Measurements from ENCODE around the gene AQP3.
"Not testable (repeated sequence)": the region's sequence is repeated elsewhere in the genome, so short reads cannot be mapped to it uniquely, and the experiment has no call there.

Gene AQP3

DNA sequence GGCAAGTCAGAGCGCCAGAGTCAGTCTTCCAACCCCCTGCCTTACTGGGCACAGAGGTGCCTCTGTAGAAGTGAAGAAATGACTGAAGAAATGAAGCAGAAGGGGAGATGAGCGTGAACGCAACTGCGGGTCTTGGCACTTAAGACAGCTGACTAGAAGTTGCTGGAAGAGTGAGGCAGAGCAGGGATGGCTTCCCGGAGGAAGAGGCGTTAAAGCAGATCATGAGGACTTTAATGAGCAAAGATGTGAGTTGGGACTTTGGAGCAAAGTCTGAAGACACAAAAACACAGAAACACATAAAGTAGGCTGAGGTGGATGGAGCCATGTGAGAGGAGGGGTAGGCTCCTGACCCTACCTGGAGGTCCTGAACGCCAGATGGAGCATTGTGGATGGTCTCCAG, 7.2 kb downstream of the AQP3 start:
- no peak for DNase-seq

DNA sequence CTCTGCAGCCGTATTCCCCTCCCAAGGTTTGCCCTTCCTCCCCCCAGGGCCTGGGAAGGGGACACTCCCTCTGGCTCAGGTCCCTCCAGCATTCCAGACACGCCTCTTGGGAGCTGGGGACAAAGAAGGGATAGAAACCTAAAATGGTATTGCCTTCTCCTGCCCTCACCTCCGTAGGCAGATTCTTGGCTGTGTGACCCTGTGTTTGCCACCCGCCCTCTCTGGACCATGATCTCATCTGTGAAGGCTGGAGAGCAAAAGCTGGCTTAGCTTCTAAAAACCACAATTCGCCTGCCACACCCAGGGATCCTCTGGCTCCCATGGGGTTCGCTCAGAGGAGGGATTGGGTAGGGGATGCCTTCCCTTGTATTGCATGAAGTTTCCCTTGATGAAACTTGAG, 7.7 kb downstream of the AQP3 start:
- DNase-seq: no peak

DNA sequence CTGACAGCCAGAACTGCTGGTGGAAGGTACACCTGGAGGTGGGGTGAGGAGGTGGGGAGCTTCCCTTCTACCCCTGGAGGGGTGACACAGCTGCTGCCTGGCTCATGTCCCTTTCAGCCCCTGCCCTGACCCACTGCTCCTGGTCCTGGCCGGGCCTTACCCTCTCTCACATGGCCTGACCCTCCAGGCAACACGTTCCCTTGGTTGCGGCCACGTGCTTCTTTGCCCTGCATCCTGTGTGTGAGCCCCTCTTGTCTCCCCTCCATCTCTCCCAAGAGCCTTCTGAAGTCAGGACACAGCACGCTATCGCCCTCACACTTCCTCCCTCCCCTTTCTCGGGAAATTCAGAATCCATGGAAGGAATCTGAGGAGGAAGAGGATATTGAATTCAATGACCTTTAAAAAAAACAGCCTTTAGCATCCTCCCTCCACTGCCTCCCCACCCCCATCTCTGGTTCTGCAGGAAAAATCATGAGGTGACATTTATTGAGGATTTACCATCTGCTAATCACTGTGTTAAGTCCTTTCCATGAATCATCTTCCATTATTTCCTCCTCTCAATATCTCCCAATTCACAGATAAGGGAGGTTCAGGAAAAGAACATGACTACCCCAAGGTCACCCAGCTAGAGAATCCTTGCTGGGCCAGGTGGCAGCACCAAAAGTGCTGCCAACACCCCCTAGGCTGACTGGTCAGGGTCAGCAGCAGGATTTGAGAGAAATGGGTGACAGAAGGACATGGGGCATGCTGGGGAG, 8.3 kb downstream of the AQP3 start:
- no peak for DNase-seq

DNA sequence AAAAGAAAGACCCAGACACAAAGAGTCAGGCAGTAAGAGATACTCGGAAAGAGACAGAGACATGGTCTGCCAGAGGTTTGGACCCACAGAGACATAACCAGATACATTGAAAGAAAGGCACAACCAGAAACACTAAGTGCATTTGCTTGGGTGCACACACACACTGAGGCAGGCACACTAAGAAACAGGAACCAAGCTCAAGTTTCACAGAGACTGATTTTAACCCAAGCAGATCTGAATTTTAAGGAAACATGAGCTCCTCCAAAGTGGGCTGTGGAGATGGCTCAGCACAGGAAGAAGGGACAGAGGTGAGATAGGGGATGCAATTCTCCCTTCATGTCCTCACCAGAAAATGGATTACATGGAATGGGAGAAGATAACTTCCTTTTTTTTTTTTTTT, 9.5 kb downstream of the AQP3 start:
- DNase-seq: no peak

DNA sequence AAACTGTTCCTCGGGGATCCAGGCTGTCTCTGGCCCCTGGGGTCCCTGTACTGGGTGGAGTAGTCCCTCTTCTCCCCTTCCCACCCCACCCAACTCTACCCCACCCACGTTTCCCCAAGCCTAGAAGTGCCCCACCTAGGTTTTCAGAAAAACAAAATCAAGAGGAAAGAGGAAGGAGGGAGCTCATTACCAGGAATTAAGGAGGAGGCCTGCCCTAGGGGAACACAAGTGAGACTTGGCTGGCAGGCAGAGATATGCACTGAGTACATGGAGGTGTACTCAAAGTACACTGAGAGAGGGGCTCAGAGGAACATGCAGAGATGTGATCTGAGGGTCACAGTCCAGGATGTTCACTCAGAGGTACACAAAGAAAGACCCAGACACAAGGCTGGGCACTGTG, 10.2 kb downstream of the AQP3 start:
- no peak for DNase-seq

DNA sequence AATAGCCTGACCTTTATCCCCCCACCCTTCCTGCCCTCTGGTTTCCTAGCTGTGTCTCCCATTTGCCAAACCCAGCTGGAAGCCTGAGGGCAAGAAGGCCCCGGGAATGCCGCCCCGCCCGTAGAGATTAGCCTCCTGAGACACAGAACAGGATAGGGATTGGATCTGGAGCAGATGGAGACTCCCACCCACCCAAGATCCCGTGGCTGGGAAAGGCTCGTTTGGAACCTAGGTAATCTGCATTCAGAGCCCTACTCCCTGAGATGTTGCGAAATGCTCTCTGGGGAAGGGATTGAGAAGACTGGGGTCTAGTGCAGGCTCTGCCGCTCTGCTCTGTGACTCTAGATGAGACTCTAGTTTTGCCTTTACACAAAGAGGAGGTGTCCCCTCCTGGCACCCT, 10.9 kb downstream of the AQP3 start:
- DNase-seq: no peak

DNA sequence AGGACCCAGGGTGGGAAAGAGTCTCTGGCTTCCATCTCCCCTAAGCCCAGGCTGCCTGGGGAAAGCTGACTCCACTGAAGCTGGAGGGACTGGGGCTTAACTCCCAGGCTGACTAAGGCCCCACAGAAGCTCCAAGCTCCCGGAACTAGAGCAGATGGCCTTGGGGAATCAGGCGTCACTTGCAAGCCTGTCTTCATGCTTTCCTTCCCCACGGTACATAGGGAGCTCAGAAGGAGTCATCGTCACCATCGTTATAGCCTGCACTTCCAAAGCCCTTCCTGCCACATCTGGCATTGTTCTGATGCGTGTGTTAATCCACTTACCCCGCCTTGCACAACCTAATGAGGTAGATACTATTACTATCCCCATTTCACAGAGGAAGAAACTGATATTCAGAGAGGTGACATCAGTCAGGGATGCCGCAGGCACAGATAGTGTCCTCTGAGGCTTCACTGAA, 11.5 kb downstream of the AQP3 start:
- DNase-seq: no peak

DNA sequence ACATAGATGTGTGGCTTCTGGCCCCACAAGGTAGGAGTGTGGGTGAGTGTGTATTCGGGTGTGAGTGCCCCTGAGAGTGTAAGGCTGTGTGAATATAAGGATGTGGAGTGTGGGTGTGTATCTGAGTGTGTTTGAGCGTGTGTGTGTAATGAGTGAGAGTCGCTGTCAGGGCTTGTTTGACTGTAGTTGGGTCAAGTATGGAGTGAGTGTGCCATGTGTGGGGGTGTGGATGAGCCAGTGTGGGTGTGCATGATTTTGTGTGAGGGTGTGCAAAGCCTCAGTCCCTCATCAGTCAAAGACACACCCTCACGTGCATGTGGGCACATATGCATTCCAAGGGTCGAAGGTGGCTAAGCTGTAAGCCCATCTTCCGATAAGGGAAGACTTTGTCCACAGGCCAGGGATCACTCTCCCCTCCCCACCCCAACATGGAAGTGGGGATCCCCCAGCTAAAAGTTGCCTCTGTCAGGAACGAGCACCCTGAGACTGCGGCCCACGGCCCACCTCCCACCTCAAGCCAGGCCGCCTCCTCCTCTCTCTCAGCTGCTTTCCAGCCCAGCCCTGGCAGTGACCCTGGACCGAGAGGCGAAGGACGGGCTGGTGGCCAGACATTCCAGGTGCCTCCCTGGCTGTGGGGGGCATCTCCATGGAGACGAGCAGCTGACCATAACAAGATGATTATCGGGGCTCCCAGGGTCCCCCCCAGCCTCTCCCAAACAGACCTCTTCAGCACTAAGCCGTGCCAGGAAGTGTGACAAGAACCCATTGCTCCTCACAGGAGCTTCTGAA, 12.9 kb downstream of the AQP3 start:
- DNase-seq: no peak

DNA sequence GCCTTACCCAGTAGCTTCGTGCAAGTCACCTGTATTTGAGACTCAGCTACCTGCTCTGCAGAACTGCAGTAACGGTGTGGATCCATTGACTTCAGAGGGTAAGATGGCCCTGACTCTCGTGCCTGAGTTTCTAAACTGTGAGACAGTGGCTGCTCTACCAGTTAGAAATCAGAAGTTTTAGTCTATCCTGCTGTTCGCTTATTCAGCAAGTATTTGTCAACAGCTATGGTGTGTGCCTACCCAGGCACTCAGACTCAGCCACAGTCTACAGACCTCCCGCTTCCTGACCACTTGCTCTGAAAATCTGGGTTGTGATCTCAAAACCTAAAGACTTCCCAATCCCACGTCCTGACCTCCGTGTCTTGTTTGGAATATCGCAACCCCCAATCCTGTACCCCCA, 13.5 kb downstream of the AQP3 start:
- no peak for DNase-seq

DNA sequence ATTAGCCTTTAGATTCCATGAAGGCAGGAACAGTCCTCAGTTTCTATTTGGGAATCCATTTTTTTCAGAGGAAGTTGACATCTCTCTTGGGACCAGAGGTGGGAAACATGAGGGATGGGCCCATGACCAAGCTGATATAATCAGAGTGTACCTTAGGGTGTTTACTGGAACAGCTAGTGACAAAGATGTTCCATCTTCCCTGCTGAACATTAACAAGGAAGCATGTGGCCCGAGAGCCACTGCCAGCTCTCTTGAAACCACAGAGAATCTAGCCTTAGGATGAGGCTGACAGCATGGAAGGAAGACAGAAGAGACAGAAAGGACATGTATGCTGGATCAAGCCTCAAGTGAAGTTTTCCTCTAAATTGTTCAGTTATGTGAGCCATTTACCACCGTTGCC, 16.0 kb downstream of the AQP3 start:
- DNase-seq: no peak

DNA sequence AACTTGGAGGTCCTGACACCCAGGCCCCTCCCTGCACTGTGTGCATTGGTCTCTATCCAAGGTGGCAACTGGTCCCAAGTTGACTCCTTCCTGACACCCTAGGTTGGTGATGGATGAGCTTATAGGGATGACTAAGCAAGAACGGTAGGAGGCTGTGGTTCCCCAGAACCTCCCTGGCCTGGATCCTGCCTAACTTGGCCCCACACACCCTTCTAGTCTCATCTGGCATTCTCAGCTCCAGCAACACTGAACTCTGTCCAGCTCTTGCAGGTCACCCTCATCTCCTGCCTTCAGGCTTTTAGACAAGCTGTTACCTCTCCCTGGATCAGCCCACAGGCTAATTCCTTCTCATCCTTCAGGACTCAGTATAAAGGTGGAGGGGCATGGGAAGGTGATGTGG, 16.5 kb downstream of the AQP3 start:
- DNase-seq: no peak

DNA sequence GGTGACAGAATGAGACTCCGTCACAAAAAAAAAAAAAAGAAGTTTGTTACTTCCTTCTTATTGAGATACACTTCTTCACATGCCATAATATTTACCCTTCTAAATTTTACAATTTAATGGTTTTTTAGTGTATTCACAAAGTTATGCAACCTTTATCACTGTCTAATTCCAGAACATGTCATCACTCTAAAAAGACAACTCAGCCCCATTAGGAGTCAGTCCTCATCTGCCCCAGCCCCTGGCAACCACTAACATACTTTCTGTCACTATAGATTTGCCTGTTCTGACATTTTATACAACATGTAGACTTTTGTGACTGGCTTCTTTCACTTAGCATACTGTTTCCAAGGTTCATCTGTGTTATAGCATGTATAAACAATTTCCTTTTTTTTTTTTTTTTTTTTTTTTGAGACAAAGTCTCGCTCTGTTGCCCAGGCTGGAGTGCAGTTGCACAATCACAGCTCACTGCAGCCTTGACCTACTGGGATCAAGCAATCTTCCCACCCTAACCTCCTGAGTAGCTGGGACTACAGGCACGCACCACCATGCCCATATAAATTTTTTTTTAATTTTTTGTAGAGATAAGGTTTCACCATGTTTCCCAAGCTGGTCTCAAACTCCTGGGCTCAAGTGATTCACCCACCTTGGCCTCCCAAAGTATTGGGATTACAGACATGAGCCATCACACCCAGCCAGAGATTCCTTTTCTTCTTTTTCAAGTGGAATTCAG, 18.0 kb downstream of the AQP3 start:
- no peak for DNase-seq

DNA sequence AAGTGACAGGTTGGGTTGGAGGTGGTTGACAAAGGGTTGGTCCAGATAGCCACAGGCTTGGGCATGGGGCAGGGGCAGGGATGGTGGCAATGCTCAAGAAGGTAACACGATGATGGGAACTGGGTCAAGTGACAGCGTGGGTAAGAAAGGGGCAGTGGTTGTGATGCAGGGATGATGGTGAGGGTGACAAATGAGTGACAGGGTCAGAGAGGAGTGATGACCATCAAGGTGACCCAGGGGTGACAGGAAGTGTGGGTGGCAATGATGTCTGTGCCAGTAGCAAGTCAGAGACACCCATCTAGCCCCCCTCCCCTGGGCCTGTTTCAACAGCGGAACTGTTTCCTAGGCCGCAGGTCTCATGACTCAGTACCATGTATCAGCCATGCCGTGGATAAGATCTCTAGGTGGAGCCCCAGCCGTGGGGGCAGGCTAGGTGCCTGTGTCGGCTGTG, 20.5 kb downstream of the AQP3 start:
- DNase-seq: no peak

DNA sequence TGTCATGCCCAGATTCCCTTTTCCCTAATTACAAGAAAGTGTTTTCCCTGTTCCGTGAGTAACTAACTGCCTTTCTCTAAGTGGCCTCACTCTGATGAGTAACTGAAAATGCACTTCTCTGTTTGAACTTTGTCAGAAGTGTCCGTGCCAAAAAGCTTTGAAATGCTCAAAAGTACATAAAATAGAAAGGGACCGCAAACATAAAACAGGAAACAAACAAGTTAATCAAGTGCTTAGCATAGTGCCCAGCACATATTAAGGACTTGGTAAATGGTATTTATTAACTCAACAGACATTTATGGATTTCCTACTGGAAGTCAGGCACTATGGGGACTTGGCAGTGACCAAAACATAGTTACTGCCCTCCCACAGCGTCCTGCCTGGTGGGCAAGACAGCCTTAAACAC, 22.3 kb downstream of the AQP3 start:
- no peak for DNase-seq

DNA sequence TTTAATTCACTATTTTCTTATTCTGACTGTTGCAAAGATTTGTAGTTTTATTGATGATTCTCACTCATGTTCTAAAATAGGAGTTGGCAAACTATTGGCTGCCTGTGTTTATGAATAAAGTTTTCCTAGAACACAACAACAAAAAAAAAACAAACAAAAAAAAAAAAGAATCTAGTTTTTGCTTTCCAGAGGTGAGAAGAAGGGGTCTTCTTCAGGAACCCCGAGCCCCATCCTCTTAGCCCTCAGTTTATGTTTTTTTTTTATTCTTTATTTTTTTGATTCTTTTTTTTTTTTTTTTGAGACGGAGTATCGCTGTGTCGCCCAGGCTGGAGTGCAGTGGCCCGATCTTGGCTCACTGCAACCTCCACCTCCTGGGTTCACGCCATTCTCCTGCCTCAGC, 22.9 kb downstream of the AQP3 start:
- DNase-seq: not testable (repeated sequence)

DNA sequence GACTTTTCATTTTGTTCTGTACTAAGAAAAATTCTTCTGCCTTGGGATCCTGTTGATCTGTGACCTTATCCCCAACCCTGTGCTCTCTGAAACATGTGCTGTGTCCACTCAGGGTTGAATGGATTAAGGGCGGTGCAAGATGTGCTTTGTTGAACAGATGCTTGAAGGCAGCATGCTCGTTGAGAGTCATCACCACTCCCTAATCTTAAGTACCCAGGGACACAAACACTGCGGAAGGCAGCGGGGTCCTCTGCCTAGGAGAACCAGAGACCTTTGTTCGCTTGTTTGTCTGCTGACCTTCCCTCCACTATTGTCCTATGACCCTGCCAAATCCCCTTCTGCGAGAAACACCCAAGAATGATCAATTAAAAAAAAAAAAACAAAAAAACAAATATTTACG, 23.4 kb downstream of the AQP3 start:
- DNase-seq: not testable (repeated sequence)

DNA sequence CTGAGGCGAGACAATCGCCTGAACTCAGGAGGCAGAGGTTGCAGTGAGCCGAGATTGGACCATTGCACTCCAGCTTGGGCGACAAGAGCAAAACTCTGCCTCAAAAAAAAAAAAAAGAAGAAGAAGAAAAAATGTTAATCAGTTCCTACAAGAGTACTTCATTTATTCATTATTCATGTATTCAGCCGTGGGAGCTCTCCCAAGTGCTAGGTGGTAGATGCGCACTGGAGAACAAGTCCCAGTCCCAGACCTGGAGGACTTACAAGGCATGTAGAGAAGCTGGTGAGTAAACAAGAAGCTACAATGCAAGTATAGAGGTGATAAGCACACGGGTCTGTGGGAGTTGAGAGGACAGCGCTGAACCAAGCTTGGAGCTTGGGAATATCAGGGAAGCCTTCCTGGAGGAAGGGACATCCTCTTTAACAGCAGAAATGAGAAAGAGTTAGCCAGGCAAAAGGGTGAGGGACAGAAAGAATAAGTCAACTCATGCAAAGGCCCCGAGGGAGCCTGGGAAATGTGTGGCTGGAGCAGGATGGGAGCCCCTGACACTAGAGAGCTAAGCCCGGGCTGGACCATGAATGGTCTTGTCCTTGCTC, 27.6 kb downstream of the AQP3 start:
- no peak for DNase-seq

DNA sequence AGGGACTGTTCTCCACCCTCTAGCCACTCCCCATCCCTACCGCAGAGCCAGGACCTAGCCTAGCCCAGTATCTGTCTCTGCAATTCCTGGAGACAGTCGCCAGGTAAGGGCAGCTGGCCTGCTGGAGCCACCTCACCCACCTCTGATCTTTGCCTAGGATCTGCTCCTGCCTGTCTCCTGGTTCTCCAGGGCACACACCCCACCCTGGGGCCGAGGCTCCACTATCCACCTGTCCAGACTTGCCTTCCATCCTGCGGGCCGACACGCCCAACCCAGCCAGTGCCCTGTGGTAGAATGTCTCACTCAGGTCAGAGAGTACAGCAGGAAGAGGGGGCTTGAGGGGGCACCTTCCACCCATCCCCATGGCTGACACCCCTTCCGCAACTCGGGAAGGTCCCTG, 29.3 kb downstream of the AQP3 start:
- DNase-seq: peak; percentile 11

DNA sequence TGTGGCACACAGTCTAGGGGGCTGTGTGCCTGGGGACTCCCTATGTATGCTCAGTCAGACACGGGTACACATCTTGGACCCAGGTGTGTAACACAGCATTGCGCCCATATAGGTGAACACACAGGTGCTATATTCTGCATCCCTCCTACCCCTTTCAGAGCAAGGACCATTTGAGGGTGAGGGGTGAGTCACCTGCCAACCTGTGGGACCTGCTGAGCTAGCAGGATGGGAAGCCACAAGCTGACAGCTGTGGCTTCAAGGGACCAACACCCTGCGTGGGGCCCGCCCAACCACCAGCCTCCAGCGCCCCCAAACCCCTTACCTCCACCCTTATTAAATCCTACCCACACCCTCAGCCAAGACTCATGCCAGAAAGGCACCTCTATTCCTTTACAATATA, 30.4 kb downstream of the AQP3 start:
- no peak for DNase-seq

DNA sequence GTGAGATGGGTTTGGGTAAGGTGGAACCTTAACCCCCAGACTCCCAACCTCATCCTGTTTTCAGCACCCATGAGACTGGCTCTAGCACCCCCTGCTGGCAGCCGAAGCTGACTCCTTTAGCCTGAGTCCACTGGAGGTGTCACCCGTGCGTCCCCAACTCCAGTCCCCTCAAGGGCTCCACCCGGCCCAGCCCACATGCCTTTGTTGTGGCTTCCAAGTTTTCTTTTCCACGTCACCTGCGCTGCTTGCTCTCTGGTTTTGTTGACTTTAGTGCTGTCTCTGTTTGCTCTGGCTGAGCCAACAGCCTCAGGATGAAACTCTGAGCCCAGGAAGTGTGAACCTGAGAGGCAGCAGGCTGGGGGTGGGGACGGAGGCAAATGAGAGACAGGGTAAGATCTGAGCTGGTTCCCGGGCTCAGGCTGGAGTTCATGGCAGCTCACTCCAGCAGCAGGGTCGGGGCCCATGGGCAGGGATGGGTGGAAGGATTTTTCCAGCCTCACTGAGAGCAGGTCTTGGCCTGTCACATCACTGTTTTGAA, 31.8 kb downstream of the AQP3 start:
- DNase-seq: peak; percentile 94

DNA sequence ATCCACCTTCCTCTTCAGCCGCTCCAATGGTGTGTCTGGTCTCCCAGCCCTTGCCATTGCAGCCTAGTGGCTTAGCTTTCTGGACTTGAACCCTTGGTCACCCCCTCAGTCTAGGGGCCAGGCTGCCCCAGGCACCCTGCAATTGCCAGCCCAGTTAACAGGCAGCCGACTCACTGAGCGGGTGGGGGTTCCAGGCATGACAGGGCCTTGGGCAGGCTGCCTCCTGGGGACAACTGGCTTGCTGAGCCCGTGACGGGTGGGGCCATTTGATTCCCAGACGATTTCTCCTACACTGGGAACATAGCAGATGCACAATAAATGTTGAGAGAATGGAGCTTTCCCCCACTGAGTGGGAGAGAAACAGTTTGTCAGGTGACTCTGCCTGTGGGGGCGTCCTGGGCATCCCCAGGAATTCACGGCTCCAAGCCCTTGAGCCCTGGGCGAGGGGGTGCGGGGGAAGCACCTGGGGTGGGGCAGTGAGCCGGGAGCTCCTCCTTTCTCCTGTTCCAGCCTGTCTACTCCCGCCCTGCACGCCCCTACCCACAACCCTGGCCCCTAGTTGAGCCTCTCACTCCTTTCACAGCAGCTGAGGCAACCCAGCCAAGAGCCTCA, 32.4 kb downstream of the AQP3 start:
- no peak for DNase-seq

DNA sequence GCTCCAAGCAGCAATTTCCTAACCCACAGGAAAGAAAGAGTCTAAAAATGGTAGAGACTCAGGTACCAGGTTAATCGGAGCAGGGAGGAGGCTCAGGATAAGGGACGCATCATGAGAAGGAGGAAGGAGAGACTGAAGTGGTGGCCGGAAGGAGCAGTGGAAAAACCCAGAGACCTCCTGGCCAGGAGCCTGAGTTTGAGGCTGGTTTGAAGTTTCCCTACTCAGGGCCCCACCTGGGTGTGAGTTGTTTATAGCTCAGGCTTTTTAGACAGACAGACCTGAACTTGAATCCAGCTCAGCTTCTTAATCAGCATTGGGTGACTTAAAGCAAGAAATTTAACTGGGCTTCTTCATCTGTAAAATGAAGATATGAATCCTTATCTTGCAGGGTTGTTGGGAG, 33.1 kb downstream of the AQP3 start:
- DNase-seq: no peak

DNA sequence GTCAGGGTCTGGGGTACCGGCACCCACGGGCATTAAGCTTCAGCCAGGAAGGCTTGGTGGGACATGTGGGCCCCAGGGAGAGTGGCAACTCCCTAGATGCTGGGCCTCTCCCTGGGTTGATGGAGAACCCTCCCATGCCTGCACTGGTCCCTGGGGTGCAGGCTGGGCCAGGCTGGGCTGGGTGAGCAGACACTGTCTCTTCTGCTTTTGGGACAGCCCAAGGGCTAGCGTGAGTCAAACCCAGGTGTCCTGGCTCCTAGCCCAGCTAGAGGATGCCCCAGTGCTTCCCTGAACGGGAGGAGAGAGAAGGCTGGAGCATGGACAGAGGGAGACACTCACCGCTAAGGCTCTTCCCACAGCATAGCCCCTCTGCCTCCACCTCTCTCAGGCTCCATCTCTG, 39.3 kb downstream of the AQP3 start:
- no peak for DNase-seq
